GM10248 (cell line): Measurements from ENCODE around the gene CD28.

ENCODE experiments used
- CTCF ChIA-PET: fragments of 300-600 bp; sonication (Branson Sonifier 250); formaldehyde crosslinking; extraction: SDS; loops from one replicate; lab custom pipeline; 2021; ENCODE audit warnings: antibody characterized with exemption; lab: Yijun Ruan, JAX
- POLR2A ChIA-PET: fragments of 350-650 bp; sonication (Branson Sonifier 250); formaldehyde crosslinking; extraction: SDS; loops from one replicate; lab custom pipeline; 2020; ENCODE audit warnings: antibody characterized with exemption; lab: Yijun Ruan, JAX
- DNase-seq: peaks from one replicate; pipeline ENCODE4 v3.0.0; 2012; ENCODE audit errors: extremely low spot score
- CTCF ChIP-seq: IDR thresholded peaks from 2 replicates; pipeline ENCODE4 v1.5.1; 2012; ENCODE audit warnings: mild to moderate bottlenecking, low read depth; ENCODE audit errors: extremely low read depth, missing control alignments, control extremely low read depth

The CD28 gene

GRCh38 chr2:203758841-203759689, 52.6 kb downstream of the CD28 start:
- no peak for TF ChIP-seq CTCF
- POLR2A ChIA-PET = no interaction called here
- DNase-seq = no peak
- CTCF ChIA-PET = interaction anchor here (1.1 to 1.4 kb wide), 2 partner anchors 11 to 69 kb away, joined by 3 read pairs; no protein-coding TSS in a partner anchor

GRCh38 chr2:203759690-203760365, 53.4 kb downstream of the CD28 start:
- CTCF ChIA-PET = interaction anchor here (1.1 to 1.4 kb wide), 2 partner anchors 12 to 69 kb away, joined by 3 read pairs; no protein-coding TSS in a partner anchor
- no peak for TF ChIP-seq CTCF
- no peak for DNase-seq
- POLR2A ChIA-PET = no interaction called here

- TF ChIP-seq CTCF = no peak
- ChIA-PET POLR2A (no interaction called here), CTCF (interaction anchor here (1.3 kb wide), 1 partner anchor 11 kb away, joined by 4 read pairs; no protein-coding TSS in a partner anchor)
- DNase-seq = no peak
Measured at GRCh38 chr2:203761121-203761520, 54.7 kb downstream of the CD28 start.

- POLR2A ChIA-PET = no interaction called here
- CTCF ChIA-PET = interaction anchor here (0.8 to 1.0 kb wide), 2 partner anchors 12 to 19 kb away, joined by 3 to 4 read pairs; no protein-coding TSS in a partner anchor
- TF ChIP-seq CTCF = no peak
- DNase-seq = no peak
Measured at GRCh38 chr2:203763241-203763937, 57.0 kb downstream of the CD28 start.

- TF ChIP-seq CTCF = peak; percentile 4
- CTCF ChIA-PET = interaction anchor here (0.9 to 1.4 kb wide), 7 partner anchors 11 to 51 kb away, joined by 3 to 4 read pairs (median 3); no protein-coding TSS in a partner anchor
- POLR2A ChIA-PET = no interaction called here
- DNase-seq = peak; percentile 26
Measured at GRCh38 chr2:203763938-203764664, 57.7 kb downstream of the CD28 start.
